ENCODE data around the gene PRSS1.

- TF ChIP-seq CTCF (IDR thresholded peaks at IDR 0.05) (no peak), POLR2AphosphoS5 (IDR thresholded peaks at IDR 0.05) (no peak), POLR2A (IDR thresholded peaks at IDR 0.05) (no peak)
Observed at GRCh38 chr7:142752376-142753225, 3.3 kb downstream of the PRSS1 start.

All from upper lobe of left lung (tissue), 4 donors.